HG02981 (cell line): ENCODE results near the gene RPL18.

Experiments used
- ATAC-seq: cut with Tn5 transposase; IDR thresholded peaks from one replicate; pipeline ENCODE4 v1.9.1; 2021; ENCODE audit warnings: mild to moderate bottlenecking, moderate library complexity; ENCODE audit not compliant: unreplicated experiment

RPL18 gene

GRCh38 chr19:48614436-48615230, 4.3 kb downstream of the RPL18 start, which contains the start of gene FAM83E:
FAM83E (minus strand) TSS chr19:48615076; CDS start chr19:48613372, 1,704 bp downstream.
- ATAC-seq, result no peak

- ATAC-seq, result no peak
Measured at GRCh38 chr19:48613852-48614435, 5.0 kb downstream of the RPL18 start.

DNA sequence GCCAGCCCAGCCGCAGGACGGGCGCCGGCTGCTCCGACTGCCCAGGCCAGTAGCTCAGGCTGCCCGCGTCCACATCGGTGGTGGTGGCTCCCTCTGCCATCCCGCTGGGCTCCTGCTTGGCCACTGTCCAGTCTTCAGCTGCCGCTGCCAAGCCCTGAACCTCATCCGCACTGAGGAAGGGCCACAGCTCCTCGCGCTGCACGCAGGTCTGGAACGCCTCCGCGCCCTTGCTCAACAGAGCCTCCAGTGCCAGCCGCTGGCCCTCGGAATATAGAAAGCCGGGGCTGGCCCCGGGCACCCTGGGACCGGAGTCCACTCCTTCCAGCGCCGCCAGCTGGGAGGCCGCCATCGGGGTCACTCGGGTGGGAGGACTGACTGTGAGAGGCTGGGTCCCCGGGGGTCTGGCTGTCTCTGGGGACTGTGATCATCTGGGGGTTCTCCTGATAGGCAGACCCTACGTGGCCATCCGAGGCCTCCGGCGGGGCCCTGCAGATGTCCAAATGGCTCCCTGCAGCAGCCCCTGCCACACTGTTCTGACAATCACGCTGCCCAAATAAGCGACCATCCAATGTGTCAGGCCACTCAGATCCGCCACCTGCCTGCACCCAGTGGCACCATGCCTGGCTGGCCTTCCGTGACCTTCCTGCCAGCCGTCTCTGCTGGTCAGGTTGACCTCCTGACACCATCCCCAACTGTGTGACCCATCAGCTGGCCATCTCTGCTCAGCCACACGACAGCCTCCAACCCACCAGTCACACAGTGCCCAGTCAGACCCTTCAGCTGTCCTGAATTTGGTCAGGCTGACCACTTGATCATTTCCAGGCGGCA, 5.7 kb downstream of the RPL18 start:
- ATAC-seq, result no peak

DNA sequence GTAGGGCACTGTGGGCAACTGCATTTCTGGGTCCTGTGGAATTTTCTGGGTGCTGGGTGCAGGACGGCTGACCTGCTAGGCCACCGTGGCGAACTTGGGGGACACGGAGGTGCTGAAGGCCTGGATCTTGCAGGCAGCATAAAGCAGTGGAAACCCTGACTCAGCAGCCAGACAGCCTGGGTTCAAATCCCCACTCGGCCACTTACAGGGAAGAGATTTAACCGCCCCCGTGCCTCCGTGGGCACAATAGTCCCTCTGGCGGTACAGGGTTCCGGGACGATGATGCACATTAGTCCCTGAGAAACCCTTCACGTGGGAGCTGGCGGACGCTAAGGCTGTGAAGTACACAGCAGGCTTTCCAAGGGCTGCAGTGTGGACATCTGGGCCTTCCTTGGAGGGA, 7.1 kb downstream of the RPL18 start:
- ATAC-seq, result no peak

DNA sequence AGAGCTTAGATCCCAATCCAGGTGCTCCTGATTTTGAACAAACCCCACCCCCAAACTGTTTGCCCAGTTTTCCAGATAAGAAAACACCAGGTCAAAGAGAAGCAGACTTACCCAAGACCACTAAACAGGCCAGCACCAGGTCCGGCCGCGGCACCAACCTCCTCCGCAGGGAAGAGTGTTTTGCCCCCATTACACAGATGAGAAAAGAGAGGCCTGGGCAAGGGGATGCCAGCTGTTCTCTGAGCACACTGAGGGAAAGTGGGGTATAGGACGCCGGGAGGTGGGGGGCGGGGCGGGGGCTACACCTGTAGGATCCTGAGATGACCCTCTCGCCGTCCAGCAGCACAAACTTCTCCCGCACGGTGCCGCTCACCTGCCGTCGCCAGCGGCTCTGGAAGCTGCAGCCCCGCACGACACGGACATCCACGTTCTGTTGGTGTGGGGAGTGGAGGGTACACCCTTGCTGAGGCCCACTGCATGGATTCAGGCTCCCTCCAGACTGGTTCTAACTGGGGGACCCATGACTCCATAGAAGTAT, 9.3 kb downstream of the RPL18 start:
- ATAC-seq, result no peak

DNA sequence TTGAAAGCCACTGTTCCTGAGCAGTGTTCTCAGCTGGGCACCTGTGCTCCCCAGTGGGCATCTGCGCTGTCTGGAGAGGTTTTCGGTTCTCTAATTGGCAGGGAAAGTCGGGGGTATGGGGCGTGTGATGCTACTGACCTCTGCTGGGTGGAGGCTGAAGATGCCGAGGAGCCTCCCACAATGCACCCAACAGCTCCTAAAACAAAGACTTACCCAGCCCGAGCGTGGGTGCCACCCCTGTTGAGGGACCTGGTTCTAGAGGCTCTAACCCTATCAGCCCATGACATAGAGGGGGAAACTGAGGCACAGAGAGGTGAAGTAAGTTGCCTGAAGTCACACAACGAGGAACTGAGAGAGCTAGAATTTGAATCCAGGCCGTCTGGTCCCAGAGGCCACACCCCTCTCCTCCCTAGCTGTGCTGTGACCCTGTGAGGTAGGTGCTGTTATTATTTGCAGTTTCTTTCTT, 10.1 kb downstream of the RPL18 start:
- peak; percentile 60 for ATAC-seq

DNA sequence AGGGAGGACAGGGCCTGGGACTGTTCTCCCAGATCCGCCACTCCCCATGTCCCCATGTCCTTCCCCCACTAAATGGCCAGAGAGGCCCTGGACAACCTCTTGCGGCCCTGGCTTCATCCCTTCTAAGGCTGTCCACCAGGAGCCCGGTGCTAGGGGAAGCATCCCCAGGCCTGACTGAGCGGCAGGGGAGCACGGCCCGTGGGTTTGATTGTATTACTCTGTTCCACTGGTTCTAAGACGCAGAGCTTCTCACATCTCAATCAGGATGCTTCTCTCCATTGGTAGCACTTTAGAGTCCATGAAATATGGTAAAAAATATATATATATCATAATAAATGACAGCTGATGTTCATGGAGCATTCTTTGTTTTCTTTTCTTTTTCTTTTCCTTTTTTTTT, 11.6 kb downstream of the RPL18 start:
- no peak for ATAC-seq

DNA sequence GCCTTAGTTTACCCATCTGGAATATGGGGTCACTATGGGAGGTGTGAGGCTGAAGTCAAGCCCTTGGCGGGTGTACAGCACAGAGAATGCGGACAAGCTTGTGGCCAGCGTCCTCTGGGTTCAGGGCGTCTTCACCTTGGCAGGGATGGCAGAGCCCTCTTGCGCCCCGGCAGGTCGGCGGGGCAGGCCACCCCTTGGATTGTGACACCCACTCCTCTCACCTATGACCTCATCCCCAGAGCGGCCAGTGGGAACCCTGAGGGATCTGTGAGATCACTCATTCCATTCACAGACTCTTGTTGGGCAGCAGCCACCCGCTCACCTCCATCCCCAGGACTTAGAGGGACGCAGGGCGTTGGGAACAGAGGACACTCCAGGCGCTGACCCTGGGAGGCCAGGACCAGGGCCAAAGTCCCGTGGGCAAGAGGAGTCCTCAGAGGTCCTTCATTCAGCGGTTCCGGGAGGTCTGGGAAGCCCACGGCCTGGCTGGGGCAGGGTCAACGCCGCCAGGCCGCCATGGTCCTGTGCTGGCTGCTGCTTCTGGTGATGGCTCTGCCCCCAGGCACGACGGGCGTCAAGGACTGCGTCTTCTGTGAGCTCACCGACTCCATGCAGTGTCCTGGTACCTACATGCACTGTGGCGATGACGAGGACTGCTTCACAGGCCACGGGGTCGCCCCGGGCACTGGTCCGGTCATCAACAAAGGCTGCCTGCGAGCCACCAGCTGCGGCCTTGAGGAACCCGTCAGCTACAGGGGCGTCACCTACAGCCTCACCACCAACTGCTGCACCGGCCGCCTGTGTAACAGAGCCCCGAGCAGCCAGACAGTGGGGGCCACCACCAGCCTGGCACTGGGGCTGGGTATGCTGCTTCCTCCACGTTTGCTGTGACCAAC, 12.3 kb downstream of the RPL18 start, which contains the start of gene SPACA4:
TSS of gene SPACA4 (plus strand) at position 280 of the 896 bp plus-strand sequence. CDS start at position 517, 237 bp downstream.
- ATAC-seq, result no peak

DNA sequence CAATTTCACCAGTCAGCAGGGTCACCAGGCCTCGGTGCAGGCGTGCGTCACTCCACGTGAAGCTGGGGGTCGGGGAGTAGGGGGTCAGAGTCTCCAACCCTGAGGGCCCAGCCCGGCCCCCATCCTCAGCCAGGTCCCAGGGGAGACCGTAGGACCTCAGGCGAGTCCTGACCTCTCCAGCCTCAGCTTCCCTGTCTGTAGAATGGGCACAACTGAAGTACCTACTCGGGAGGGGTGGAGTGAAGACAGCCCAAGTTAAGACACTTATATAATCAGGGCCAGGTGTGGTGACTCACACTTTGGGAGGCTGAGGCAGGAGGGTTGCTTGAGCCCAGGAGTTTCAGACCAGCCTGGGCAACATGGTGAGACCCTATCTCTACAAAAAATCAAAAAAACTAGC, 15.1 kb downstream of the RPL18 start:
- ATAC-seq, result no peak

DNA sequence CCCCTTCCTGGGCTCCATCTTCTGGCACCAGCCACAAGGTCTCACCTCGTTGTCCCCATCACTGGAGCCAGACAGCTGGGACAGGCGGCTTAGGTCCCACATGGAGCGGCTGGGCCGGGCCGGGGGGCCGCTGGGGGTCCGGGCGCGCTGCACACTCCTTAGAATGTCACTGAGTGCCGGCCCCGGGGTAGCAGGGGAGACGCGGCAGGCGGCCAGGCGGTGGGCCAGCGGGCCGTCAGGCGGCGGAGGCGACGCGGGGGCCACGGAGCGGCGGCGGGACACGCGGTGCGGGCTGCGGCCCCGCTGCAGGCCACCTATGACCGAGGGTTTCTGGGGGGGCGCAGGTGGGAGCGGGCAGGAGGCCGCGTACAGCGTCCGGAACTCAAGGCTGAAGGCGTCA, 15.5 kb downstream of the RPL18 start:
- ATAC-seq, result no peak

- no peak for ATAC-seq
Measured at GRCh38 chr19:48603001-48603400, 16.0 kb downstream of the RPL18 start.

GRCh38 chr19:48600679-48601417, 18.1 kb downstream of the RPL18 start:
- no peak for ATAC-seq

GRCh38 chr19:48598996-48599700, 19.8 kb downstream of the RPL18 start:
- ATAC-seq, result no peak

GRCh38 chr19:48596679-48597465, 22.1 kb downstream of the RPL18 start:
- no peak for ATAC-seq

DNA sequence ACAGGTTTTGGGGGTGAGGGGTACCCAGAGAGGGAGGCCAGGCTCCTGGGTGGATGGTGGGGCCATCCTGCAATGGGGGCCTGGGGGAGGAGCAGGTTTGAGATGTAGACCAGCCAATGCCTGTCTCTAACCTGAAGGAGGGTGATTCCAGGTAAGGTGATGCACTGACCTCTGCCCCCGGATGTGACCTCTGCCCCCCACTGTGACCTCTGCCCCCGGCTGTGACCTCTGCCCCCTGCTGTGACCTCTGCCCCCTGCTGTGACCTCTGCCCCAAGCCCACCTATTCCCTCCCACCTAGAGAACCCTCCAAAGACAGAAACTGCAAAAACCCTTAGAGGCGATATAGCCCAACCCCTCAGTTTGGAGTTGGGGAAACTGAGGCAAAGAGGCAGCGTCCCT, 22.7 kb downstream of the RPL18 start:
- no peak for ATAC-seq

- ATAC-seq, result no peak
Measured at GRCh38 chr19:48595833-48596232, 23.1 kb downstream of the RPL18 start.

DNA sequence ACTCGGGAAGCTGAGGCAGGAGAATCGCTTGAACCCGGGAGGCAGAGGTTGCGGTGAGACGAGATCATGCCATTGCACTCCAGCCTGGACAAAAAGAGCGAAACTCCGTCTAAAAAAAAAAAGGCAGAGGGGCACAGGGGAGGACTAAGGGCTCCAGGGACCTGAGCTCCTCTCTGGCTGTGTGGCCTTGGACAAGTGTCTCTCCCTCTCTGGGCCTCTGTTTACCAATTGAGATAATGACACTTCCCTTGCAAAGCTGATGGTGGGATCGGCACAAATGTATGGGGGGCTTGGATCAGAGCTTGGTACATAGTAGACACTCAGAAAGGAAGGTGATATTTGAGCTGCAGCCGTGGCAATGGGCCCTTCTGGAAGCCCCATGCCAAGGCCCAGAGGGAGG, 23.8 kb downstream of the RPL18 start:
- ATAC-seq, result no peak

DNA sequence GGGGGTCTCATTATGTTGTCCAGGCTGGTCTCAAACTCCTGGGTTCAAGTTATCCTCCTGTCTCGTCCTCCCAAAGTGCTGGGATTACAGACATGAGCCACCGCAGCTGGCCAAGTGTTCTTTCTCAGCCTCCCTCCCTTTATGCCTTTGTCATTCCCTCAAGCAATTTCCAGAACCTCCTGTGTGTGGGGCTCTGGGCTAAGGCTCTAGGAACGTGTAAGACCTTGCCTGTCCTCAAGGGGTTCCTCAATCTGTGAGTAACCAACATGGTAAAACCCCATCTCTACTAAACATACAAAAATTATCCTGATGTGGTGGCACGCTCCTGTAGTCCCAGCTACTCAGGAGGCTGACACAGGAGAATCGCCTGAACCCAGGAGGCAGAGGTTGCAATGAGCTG, 28.0 kb downstream of the RPL18 start:
- ATAC-seq, result no peak
